K562 (cell line): ENCODE results near the gene SARS1. TPM values are rescaled to one million over a fixed set of nuclear protein-coding genes. Genes with fewer than 3 reads are reported as not detected.

Source experiments
- CBFA2T2 ChIP-seq: fragments of 450-650 bp; conservative IDR thresholded peaks from 2 replicates; pipeline ENCODE4 v1.6.1; 2017; ENCODE audit warnings: mild to moderate bottlenecking
- CBX2 ChIP-seq: fragments of 200-600 bp; sonication (generic); IDR thresholded peaks from one replicate; pipeline ENCODE4 v1.6.1; 2012; ENCODE audit warnings: mild to moderate bottlenecking, low read length, inconsistent platforms; ENCODE audit not compliant: insufficient read depth, poor library complexity, severe bottlenecking
- CBX8 ChIP-seq: fragments of 200-600 bp; sonication (generic); IDR thresholded peaks from 2 replicates; pipeline ENCODE4 v1.6.1; 2012; ENCODE audit warnings: borderline replicate concordance, mixed run types, low read depth, mild to moderate bottlenecking, moderate library complexity, mixed read lengths, low read length, control low read depth, inconsistent platforms; ENCODE audit not compliant: poor library complexity, severe bottlenecking; ENCODE audit errors: extremely low read depth
- EWSR1 ChIP-seq: fragments of 450-650 bp; IDR thresholded peaks from 2 replicates; pipeline ENCODE4 v1.6.1; 2018; ENCODE audit warnings: borderline replicate concordance, mild to moderate bottlenecking, low read depth, moderate library complexity; ENCODE audit not compliant: partially characterized antibody
- HMGN3 ChIP-seq: IDR thresholded peaks from 2 replicates; pipeline ENCODE4 v1.6.1; 2011; ENCODE audit warnings: borderline replicate concordance, low read depth, mild to moderate bottlenecking, mixed read lengths, low read length; ENCODE audit not compliant: insufficient read length; ENCODE audit errors: extremely low read depth
- NEUROD1 ChIP-seq: fragments of 150-350 bp; IDR thresholded peaks from 2 replicates; pipeline ENCODE4 v1.6.1; 2014; ENCODE audit warnings: borderline replicate concordance, low read length, low read depth; ENCODE audit not compliant: partially characterized antibody
- RUNX1 ChIP-seq: sonication (generic); IDR thresholded peaks from 2 replicates; pipeline ENCODE4 v1.6.1; 2016; ENCODE audit warnings: antibody characterized with exemption, low read depth
- U2AF2 ChIP-seq: fragments of 200-400 bp; formaldehyde crosslinking; optimal IDR thresholded peaks from 2 replicates; pipeline ENCODE3; 2017; ENCODE audit warnings: low read depth, mild to moderate bottlenecking, low read length
- XRCC5 ChIP-seq: fragments of 200-400 bp; formaldehyde crosslinking; IDR thresholded peaks from 2 replicates; pipeline ENCODE4 v1.6.1; 2017; ENCODE audit warnings: low read depth, mild to moderate bottlenecking, low read length
- ZNF354B ChIP-seq: fragments of 250-450 bp; sonication (Bioruptor Pico); IDR thresholded peaks from 2 replicates; pipeline ENCODE4 v1.4.0; 2020
- ZNF436 ChIP-seq: fragments of 250-450, 450-650 bp; sonication (Bioruptor Pico); formaldehyde crosslinking; IDR thresholded peaks from 2 replicates; pipeline ENCODE4 v1.7.0; 2020; ENCODE audit warnings: mild to moderate bottlenecking
- polyA plus RNA-seq, 8 experiments: library from polyadenylated mRNA; depleted of rRNA in 4 of 8; stranded (reverse) in 5 of 8; unstranded in 3 of 8; fragments of >200 nt; fragmentation: Nextera tagmentation in 2 of 8; fragmentation: Illumina TruSeq in 1 of 8; extraction: Ambion mirVana in 2 of 8; extraction: Trizol in 1 of 8; gene quantifications; 2 replicates each; pipeline versions ENCODE4 v1.2.1 to v1.2.3, GENCODE V29; 2011 to 2014; ENCODE audit warnings: inconsistent platforms in 1 of 8, missing spikeins in 1 of 8
- total RNA-seq, 7 experiments: library from RNA; depleted of rRNA in 6 of 7; stranded (reverse); fragments of >200 nt in 6 of 7; fragmentation: Illumina TruSeq in 2 of 7; extraction: Trizol in 2 of 7; gene quantifications; 2 replicates each; pipeline versions ENCODE4 v1.2.1 to v1.2.3, GENCODE V29; 2011 to 2021; ENCODE audit warnings: low replicate concordance in 1 of 7
- TF ChIP-seq, protein P1 (sequence below): fragments of 250-450 bp; sonication (Bioruptor Pico); IDR thresholded peaks from 2 replicates; pipeline ENCODE4 v1.4.0; 2020; ENCODE audit warnings: mild to moderate bottlenecking
- TF ChIP-seq, protein P2 (sequence below): IDR thresholded peaks from 3 replicates; pipeline ENCODE4 v1.6.1; 2011; ENCODE audit warnings: borderline replicate concordance, mild to moderate bottlenecking; ENCODE audit not compliant: insufficient read length, insufficient read depth
- TF ChIP-seq, protein P3 (sequence below): fragments of 250-450 bp; sonication (Bioruptor Pico); IDR thresholded peaks from 2 replicates; pipeline ENCODE4 v1.4.0; 2020; ENCODE audit warnings: mild to moderate bottlenecking, moderate library complexity
- TF ChIP-seq, protein P4 (sequence below): fragments of 200-800 bp; sonication (Bioruptor generic); IDR thresholded peaks from 2 replicates; pipeline ENCODE4 v1.6.1; 2017; ENCODE audit warnings: missing genetic modification characterization, missing compliant biosample characterization

Gene SARS1
- total and polyA plus RNA-seq, 9 of the 15 experiments (the other 6 are each of a cell fraction or from before 2014, with no cell fraction given), result 221 to 623 (median 254) TPM

DNA sequence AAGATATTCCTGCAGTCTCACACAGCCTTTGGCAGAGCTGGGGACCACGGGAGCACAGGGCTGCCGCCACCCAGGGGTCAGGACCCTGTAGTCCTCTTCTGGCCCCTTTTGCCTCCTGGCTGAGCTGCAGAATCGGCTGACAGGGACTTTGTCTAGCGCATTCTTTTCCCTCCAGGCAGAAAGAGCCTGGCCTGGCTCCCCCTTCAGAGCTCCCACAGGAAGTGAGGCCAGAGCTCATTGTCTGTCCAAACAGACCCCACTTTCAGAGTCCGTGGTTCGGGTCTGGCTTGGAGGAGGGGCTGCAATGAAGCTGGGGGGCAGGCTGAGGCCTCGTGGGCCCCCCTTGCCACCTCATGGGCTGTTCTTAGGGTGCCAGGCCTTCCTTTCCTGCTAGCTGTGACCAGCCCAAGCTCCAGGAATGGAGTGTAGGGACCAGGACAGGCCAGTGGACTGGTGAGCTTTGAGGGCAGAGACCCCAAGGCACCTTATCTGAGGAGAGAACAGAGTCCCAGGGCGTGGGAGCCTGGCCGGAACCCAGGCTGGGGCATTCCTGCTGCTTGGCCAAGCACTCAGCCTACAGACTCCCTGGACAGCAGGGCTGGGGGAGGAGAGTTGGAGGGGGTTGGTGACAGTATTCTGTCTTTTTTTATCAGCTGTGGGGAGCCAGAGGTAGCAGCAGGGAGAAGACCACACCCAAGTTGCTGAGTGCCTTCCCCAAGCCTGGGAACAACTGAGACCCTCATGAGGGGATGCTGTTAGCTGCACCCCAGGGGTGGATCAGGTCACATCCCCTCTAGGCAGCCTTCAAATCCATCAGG is 40.3 kb downstream of the SARS1 start (continued):
- TF ChIP-seq HMGN3 (no peak), NEUROD1 (no peak), CBFA2T2 (peak; percentile 28), RUNX1 (no peak), CBX2 (no peak), ZNF436 (no peak), CBX8 (no peak), U2AF2 (no peak), EWSR1 (no peak), ZNF354B (no peak), XRCC5 (0 out of 2 replicates have a peak, but pooled peaks have one; percentile 7)
- TF ChIP-seq, protein P1, sequence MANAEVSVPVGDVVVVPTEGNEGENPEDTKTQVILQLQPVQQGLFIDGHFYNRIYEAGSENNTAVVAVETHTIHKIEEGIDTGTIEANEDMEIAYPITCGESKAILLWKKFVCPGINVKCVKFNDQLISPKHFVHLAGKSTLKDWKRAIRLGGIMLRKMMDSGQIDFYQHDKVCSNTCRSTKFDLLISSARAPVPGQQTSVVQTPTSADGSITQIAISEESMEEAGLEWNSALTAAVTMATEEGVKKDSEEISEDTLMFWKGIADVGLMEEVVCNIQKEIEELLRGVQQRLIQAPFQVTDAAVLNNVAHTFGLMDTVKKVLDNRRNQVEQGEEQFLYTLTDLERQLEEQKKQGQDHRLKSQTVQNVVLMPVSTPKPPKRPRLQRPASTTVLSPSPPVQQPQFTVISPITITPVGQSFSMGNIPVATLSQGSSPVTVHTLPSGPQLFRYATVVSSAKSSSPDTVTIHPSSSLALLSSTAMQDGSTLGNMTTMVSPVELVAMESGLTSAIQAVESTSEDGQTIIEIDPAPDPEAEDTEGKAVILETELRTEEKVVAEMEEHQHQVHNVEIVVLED (CRISPR knock-in tag), result no peak
- TF ChIP-seq, protein P2, sequence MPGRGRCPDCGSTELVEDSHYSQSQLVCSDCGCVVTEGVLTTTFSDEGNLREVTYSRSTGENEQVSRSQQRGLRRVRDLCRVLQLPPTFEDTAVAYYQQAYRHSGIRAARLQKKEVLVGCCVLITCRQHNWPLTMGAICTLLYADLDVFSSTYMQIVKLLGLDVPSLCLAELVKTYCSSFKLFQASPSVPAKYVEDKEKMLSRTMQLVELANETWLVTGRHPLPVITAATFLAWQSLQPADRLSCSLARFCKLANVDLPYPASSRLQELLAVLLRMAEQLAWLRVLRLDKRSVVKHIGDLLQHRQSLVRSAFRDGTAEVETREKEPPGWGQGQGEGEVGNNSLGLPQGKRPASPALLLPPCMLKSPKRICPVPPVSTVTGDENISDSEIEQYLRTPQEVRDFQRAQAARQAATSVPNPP, result no peak
- TF ChIP-seq, protein P3, sequence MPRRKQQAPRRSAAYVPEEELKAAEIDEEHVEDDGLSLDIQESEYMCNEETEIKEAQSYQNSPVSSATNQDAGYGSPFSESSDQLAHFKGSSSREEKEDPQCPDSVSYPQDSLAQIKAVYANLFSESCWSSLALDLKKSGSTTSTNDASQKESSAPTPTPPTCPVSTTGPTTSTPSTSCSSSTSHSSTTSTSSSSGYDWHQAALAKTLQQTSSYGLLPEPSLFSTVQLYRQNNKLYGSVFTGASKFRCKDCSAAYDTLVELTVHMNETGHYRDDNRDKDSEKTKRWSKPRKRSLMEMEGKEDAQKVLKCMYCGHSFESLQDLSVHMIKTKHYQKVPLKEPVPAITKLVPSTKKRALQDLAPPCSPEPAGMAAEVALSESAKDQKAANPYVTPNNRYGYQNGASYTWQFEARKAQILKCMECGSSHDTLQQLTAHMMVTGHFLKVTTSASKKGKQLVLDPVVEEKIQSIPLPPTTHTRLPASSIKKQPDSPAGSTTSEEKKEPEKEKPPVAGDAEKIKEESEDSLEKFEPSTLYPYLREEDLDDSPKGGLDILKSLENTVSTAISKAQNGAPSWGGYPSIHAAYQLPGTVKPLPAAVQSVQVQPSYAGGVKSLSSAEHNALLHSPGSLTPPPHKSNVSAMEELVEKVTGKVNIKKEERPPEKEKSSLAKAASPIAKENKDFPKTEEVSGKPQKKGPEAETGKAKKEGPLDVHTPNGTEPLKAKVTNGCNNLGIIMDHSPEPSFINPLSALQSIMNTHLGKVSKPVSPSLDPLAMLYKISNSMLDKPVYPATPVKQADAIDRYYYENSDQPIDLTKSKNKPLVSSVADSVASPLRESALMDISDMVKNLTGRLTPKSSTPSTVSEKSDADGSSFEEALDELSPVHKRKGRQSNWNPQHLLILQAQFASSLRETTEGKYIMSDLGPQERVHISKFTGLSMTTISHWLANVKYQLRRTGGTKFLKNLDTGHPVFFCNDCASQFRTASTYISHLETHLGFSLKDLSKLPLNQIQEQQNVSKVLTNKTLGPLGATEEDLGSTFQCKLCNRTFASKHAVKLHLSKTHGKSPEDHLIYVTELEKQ (CRISPR knock-in tag), result no peak
- TF ChIP-seq, protein P4, sequence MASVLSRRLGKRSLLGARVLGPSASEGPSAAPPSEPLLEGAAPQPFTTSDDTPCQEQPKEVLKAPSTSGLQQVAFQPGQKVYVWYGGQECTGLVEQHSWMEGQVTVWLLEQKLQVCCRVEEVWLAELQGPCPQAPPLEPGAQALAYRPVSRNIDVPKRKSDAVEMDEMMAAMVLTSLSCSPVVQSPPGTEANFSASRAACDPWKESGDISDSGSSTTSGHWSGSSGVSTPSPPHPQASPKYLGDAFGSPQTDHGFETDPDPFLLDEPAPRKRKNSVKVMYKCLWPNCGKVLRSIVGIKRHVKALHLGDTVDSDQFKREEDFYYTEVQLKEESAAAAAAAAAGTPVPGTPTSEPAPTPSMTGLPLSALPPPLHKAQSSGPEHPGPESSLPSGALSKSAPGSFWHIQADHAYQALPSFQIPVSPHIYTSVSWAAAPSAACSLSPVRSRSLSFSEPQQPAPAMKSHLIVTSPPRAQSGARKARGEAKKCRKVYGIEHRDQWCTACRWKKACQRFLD, result 0 out of 2 replicates have a peak, but pooled peaks have one; percentile 52
